ENCODE data around the gene TRIM29.
"Not testable (repeated sequence)": the region's sequence is repeated elsewhere in the genome, so short reads cannot be mapped to it uniquely, and the experiment has no call there.

Gene TRIM29

GRCh38 chr11:120137611-120138521, at the start of gene TRIM29:
TRIM29 (minus strand) TSS chr11:120138113; CDS start chr11:120138031, 82 bp downstream.
- peak in 34 of 42 donors; percentile 9 to 78 (median 39) for DNase-seq
- intact Hi-C loops (cut with DNase I): no loop called here

GRCh38 chr11:120186774-120187591, 49.1 kb upstream of the TRIM29 start:
- intact Hi-C loops (cut with DNase I): no loop called here

GRCh38 chr11:120186456-120186773, 48.5 kb upstream of the TRIM29 start:
- intact Hi-C loops (cut with DNase I): no loop called here
- peak in 6 of 42 donors; percentile 1 to 32 (median 11) for DNase-seq

More at GRCh38 chr11:120186774-120187591, 49.1 kb upstream of the TRIM29 start:
- DNase-seq: peak in 10 of 42 donors; percentile 6 to 41 (median 16)

GRCh38 chr11:120185706-120186455, 48.0 kb upstream of the TRIM29 start:
- peak in 11 of 42 donors; percentile 2 to 35 (median 8) for DNase-seq
- intact Hi-C loops (cut with DNase I): no loop called here

GRCh38 chr11:120184946-120185705, 47.2 kb upstream of the TRIM29 start:
- intact Hi-C loops (cut with DNase I): no loop called here
- peak in 15 of 42 donors; percentile 4 to 50 (median 24) for DNase-seq

GRCh38 chr11:120184371-120184945, 46.5 kb upstream of the TRIM29 start:
- intact Hi-C loops (cut with DNase I): no loop called here
- DNase-seq: peak in 14 of 42 donors; percentile 5 to 43 (median 14)

GRCh38 chr11:120183701-120184141, 45.8 kb upstream of the TRIM29 start:
- intact Hi-C loops (cut with DNase I): no loop called here
- DNase-seq: peak in 12 of 42 donors; percentile 1 to 38 (median 8)

- intact Hi-C loops (cut with DNase I): no loop called here
- DNase-seq: peak in 27 of 42 donors; percentile 21 to 86 (median 57)
Observed at GRCh38 chr11:120182790-120183491, 45.0 kb upstream of the TRIM29 start.

GRCh38 chr11:120182372-120182771, 44.5 kb upstream of the TRIM29 start:
- peak in 17 of 42 donors; percentile 9 to 67 (median 32) for DNase-seq
- intact Hi-C loops (cut with DNase I): no loop called here

- intact Hi-C loops (cut with DNase I): no loop called here
- DNase-seq: peak in 11 of 42 donors; percentile 2 to 55 (median 18)
Observed at GRCh38 chr11:120181376-120181975, 43.6 kb upstream of the TRIM29 start.

GRCh38 chr11:120180551-120181232, 42.8 kb upstream of the TRIM29 start:
- peak in 29 of 42 donors; percentile 2 to 85 (median 53) for DNase-seq
- intact Hi-C loops (cut with DNase I): no loop called here

- intact Hi-C loops (cut with DNase I): not testable (repeated sequence)
- DNase-seq: peak in 3 of 42 donors; percentile 1 to 16 (median 9)
Observed at GRCh38 chr11:120180063-120180462, 42.1 kb upstream of the TRIM29 start.

- intact Hi-C loops (cut with DNase I): no loop called here
- peak in 18 of 42 donors; percentile 2 to 83 (median 39) for DNase-seq
Observed at GRCh38 chr11:120179057-120179672, 41.3 kb upstream of the TRIM29 start.

GRCh38 chr11:120178561-120179056, 40.7 kb upstream of the TRIM29 start:
- intact Hi-C loops (cut with DNase I): no loop called here
- DNase-seq: peak in 7 of 42 donors; percentile 0 to 37 (median 8)

- intact Hi-C loops (cut with DNase I): loop anchor here (2.0 kb wide), 1 partner anchor 128 kb away; no protein-coding TSS in a partner anchor
Observed at GRCh38 chr11:120174866-120175265, 37.0 kb upstream of the TRIM29 start.

More at GRCh38 chr11:120174866-120175265, 37.0 kb upstream of the TRIM29 start:
- DNase-seq: peak in 6 of 42 donors; percentile 5 to 26 (median 22)
